Esophagus muscularis mucosa (tissue), 4 donors: ENCODE measurements around the gene HOXD9.

Experiments
- EP300 ChIP-seq: sonication (generic); formaldehyde crosslinking; IDR thresholded peaks from one replicate; pipeline ENCODE4 v1.6.1; 2017; ENCODE audit warnings: antibody characterized with exemption
- POLR2A ChIP-seq: fragments of 450-650 bp; IDR thresholded peaks from one replicate; pipeline ENCODE4 v1.6.1; 2017; ENCODE audit warnings: antibody characterized with exemption, moderate library complexity, mild to moderate bottlenecking, low read depth
- POLR2AphosphoS5 ChIP-seq, 2 donors: sonication (generic); formaldehyde crosslinking; IDR thresholded peaks; one replicate each; pipeline ENCODE4 v1.6.1; 2017; ENCODE audit warnings: antibody characterized with exemption in 2 of 2
- TF ChIP-seq, protein P1 (sequence below), 3 experiments: fragments of 200-600 bp in 2 of 3; fragments of 450-650 bp in 1 of 3; sonication (generic) in 2 of 3; IDR thresholded peaks; one replicate each; pipeline ENCODE4 v1.5.1; 2017 to 2019; ENCODE audit warnings: antibody characterized with exemption in 3 of 3, mild to moderate bottlenecking in 2 of 3, moderate library complexity in 1 of 3

DNA sequence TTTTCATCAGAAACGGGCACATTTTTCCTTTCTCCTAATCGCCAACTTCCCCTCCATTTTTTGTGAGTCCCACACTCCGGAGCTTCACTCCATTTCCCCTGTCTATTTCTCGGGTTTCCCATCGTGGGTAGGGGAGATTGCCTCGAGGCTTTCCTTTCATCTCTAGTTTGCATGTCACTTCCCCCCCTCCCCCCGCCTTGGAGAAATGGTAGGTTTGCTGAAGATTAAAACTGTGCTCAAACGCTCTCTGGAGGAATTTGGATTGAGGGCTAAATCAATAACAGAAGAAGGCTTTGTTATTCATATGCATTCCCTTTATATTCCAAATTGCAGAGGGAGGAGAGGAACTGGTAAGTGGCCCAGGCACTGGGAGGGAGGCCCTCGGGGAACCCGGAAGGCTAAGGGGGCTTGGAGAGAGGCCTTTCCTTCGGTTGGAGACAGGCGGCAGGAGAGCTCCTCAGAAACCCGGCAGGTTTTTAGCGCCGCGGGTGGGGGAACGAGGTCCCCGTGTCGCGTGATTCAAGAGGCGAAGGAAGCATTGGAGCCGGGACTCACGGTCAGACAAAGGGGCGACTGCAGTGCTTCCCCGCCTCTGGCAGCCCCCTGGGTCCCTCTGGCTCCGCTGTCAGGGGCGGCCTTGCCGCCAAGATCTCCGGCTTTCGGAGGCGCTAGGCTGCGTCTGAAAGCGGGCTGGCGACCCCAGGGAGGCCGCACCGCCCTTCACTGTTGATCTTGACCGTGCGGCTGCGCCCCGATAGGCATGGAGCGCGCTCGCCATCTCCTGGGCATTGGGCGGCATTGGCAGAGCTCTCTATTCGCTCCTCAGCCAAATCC, 25.3 kb upstream of the HOXD9 start:
- TF ChIP-seq, protein P1, sequence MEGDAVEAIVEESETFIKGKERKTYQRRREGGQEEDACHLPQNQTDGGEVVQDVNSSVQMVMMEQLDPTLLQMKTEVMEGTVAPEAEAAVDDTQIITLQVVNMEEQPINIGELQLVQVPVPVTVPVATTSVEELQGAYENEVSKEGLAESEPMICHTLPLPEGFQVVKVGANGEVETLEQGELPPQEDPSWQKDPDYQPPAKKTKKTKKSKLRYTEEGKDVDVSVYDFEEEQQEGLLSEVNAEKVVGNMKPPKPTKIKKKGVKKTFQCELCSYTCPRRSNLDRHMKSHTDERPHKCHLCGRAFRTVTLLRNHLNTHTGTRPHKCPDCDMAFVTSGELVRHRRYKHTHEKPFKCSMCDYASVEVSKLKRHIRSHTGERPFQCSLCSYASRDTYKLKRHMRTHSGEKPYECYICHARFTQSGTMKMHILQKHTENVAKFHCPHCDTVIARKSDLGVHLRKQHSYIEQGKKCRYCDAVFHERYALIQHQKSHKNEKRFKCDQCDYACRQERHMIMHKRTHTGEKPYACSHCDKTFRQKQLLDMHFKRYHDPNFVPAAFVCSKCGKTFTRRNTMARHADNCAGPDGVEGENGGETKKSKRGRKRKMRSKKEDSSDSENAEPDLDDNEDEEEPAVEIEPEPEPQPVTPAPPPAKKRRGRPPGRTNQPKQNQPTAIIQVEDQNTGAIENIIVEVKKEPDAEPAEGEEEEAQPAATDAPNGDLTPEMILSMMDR (IDR thresholded peaks at IDR 0.05) = peak; percentile 63 to 89 (median 67)
- TF ChIP-seq EP300 = no peak
- peak in 1 of 2 donors; percentile 51 for TF ChIP-seq POLR2AphosphoS5 (IDR thresholded peaks at IDR 0.05)
- TF ChIP-seq POLR2A = no peak
